Peyer's patch (tissue), 4 donors: ENCODE measurements around the gene MEG3.

ENCODE experiments used
- POLR2A ChIP-seq, 2 donors: fragments of 450-650 bp; IDR thresholded peaks; one replicate each; pipeline ENCODE4 v1.5.1; 2017; ENCODE audit warnings: antibody characterized with exemption in 2 of 2, mild to moderate bottlenecking in 2 of 2, moderate library complexity in 2 of 2
- TF ChIP-seq, protein P1 (sequence below), 6 experiments: fragments of 450-650 bp in 4 of 6; fragments of 200-600 bp in 2 of 6; sonication (generic) in 1 of 6; IDR thresholded peaks; one replicate each; pipeline ENCODE4 v1.5.1; 2017 to 2019; ENCODE audit warnings: antibody characterized with exemption in 6 of 6, mild to moderate bottlenecking in 3 of 6, moderate library complexity in 1 of 6

DNA sequence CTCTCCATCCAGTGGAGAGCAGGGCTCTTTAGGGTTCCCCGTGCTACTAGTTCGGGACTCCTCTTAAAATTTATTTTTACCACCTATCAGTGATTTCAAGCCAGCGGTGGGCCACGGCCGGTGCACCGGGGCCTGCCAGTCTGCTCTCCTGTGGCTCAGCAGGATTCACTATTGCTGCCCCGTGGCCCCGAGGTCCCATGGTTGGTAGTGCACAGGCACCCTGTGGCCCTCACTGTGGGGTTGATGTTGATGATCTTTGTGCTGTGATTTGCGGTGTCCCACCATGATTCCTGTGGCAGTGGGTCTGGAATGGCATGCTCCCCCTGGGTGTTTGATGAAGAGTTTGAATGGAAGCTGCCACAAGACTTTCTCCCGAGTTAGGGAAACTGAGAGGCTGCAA is 12.6 kb upstream of the MEG3 start:
- TF ChIP-seq, protein P1, sequence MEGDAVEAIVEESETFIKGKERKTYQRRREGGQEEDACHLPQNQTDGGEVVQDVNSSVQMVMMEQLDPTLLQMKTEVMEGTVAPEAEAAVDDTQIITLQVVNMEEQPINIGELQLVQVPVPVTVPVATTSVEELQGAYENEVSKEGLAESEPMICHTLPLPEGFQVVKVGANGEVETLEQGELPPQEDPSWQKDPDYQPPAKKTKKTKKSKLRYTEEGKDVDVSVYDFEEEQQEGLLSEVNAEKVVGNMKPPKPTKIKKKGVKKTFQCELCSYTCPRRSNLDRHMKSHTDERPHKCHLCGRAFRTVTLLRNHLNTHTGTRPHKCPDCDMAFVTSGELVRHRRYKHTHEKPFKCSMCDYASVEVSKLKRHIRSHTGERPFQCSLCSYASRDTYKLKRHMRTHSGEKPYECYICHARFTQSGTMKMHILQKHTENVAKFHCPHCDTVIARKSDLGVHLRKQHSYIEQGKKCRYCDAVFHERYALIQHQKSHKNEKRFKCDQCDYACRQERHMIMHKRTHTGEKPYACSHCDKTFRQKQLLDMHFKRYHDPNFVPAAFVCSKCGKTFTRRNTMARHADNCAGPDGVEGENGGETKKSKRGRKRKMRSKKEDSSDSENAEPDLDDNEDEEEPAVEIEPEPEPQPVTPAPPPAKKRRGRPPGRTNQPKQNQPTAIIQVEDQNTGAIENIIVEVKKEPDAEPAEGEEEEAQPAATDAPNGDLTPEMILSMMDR (IDR thresholded peaks at IDR 0.05) = no peak
- no peak for TF ChIP-seq POLR2A (IDR thresholded peaks at IDR 0.05)
